ENCODE data around the gene MACF1. TPM values are rescaled to one million over a fixed set of nuclear protein-coding genes. Genes with fewer than 3 reads are reported as not detected.

MACF1 gene
- total and polyA plus RNA-seq, 4 donors: 23.3 to 216 (median 51.2) TPM

GRCh38 chr1:39401106-39401505 lies 196.6 kb downstream of the MACF1 start:
- WGBS: 77% methylated on average over 2 of the region's 2 CpGs
- no peak for TF ChIP-seq YY1 (IDR thresholded peaks at IDR 0.05)
- TF ChIP-seq HNF4A (conservative IDR thresholded peaks at IDR 0.05): no peak
- TF ChIP-seq HNF4G (IDR thresholded peaks at IDR 0.05): no peak
- no peak for TF ChIP-seq TAF1 (conservative IDR thresholded peaks at IDR 0.05)
- TF ChIP-seq RXRA (IDR thresholded peaks at IDR 0.05): no peak
- TF ChIP-seq CTCF (IDR thresholded peaks at IDR 0.05; ENCODE audit: low read depth, low read length, missing input control): no peak
- TF ChIP-seq FOXA1 (IDR thresholded peaks at IDR 0.05): no peak
- TF ChIP-seq ZBTB33 (IDR thresholded peaks at IDR 0.05): no peak
- TF ChIP-seq, protein P1, sequence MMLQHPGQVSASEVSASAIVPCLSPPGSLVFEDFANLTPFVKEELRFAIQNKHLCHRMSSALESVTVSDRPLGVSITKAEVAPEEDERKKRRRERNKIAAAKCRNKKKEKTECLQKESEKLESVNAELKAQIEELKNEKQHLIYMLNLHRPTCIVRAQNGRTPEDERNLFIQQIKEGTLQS (IDR thresholded peaks at IDR 0.05): no peak
- no peak for TF ChIP-seq MAX (IDR thresholded peaks at IDR 0.05)
- no peak for TF ChIP-seq NR2F2 (IDR thresholded peaks at IDR 0.05)
- no peak for TF ChIP-seq RAD21 (IDR thresholded peaks at IDR 0.05)
- TF ChIP-seq GABPA (IDR thresholded peaks at IDR 0.05 in 1 of 2, conservative IDR thresholded peaks at IDR 0.05 in 1 of 2): no peak
- TF ChIP-seq EGR1 (IDR thresholded peaks at IDR 0.05; ENCODE audit: low read depth in 2 of 2): no peak
- TF ChIP-seq, protein P2, sequence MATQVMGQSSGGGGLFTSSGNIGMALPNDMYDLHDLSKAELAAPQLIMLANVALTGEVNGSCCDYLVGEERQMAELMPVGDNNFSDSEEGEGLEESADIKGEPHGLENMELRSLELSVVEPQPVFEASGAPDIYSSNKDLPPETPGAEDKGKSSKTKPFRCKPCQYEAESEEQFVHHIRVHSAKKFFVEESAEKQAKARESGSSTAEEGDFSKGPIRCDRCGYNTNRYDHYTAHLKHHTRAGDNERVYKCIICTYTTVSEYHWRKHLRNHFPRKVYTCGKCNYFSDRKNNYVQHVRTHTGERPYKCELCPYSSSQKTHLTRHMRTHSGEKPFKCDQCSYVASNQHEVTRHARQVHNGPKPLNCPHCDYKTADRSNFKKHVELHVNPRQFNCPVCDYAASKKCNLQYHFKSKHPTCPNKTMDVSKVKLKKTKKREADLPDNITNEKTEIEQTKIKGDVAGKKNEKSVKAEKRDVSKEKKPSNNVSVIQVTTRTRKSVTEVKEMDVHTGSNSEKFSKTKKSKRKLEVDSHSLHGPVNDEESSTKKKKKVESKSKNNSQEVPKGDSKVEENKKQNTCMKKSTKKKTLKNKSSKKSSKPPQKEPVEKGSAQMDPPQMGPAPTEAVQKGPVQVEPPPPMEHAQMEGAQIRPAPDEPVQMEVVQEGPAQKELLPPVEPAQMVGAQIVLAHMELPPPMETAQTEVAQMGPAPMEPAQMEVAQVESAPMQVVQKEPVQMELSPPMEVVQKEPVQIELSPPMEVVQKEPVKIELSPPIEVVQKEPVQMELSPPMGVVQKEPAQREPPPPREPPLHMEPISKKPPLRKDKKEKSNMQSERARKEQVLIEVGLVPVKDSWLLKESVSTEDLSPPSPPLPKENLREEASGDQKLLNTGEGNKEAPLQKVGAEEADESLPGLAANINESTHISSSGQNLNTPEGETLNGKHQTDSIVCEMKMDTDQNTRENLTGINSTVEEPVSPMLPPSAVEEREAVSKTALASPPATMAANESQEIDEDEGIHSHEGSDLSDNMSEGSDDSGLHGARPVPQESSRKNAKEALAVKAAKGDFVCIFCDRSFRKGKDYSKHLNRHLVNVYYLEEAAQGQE (IDR thresholded peaks at IDR 0.05): no peak
- TF ChIP-seq FOXA2 (IDR thresholded peaks at IDR 0.05): no peak
- no peak for TF ChIP-seq JUND (IDR thresholded peaks at IDR 0.05)
- no peak for TF ChIP-seq SP1 (IDR thresholded peaks at IDR 0.05)
- Histone ChIP-seq H3K4me3 (ENCODE audit: low read depth in 1 of 3, low read length in 3 of 3) (no peak overlapping the region), H3K27me3 (ENCODE audit: control insufficient read depth in 4 of 4, insufficient read depth in 4 of 4, low read length in 3 of 4) (no peaks in the 10 kb centered on the region), H3K9ac (ENCODE audit: low read depth in 1 of 2, low read length in 2 of 2) (no peak overlapping the region), H3K27ac (ENCODE audit: low read depth in 1 of 2, low read length in 2 of 2) (no peak overlapping the region), H3K4me1 (ENCODE audit: control insufficient read depth in 4 of 4, insufficient read depth in 4 of 4, low read length in 3 of 4) (peaks cover 6 to 31% (median 24%) of the 10 kb centered on the region in 4 donors), H3K9me3 (ENCODE audit: control insufficient read depth in 4 of 4, low read length in 3 of 4) (no peaks in the 10 kb centered on the region), H3K36me3 (ENCODE audit: control insufficient read depth in 4 of 4, insufficient read depth in 3 of 4, low read depth in 1 of 4, low read length in 3 of 4) (no peaks in the 10 kb centered on the region)
- no peak for DNase-seq (ENCODE audit: low spot score)
